Heart right ventricle (tissue), 16 donors: Measurements from ENCODE around the gene DKK3. TPM values are rescaled to one million over a fixed set of nuclear protein-coding genes. Genes with fewer than 3 reads are reported as not detected.

Experiments
- ATAC-seq, 8 donors: fragments of 200-7000 bp; cut with Tn5 transposase; one replicate each; pipeline ENCODE4 v1.9.1; 2020; ENCODE audit warnings: mild to moderate bottlenecking in 8 of 8, moderate library complexity in 8 of 8, moderate number of reproducible peaks in 1 of 8
- DNase-seq, 2 donors: peaks; one replicate each; pipeline ENCODE4 v3.0.0-alpha.2; 2020
- H3K27ac ChIP-seq, 10 donors: fragments of 200-600 bp; sonication (generic) in 2 of 10; one replicate each; pipeline versions ENCODE4 v1.5.0 to v1.8.0; 2020 to 2022; ENCODE audit warnings: mild to moderate bottlenecking in 3 of 10
- H3K27me3 ChIP-seq, 7 donors: fragments of 200-600 bp; one replicate each; pipeline ENCODE4 v1.8.0; 2021 to 2022; ENCODE audit warnings: mild to moderate bottlenecking in 2 of 7
- H3K36me3 ChIP-seq, 9 donors: fragments of 200-600 bp; sonication (generic) in 1 of 9; one replicate each; pipeline versions ENCODE4 v1.5.0 to v1.8.0; 2020 to 2022; ENCODE audit warnings: mild to moderate bottlenecking in 2 of 9
- H3K4me1 ChIP-seq, 9 donors: fragments of 200-600 bp; sonication (generic) in 1 of 9; one replicate each; pipeline versions ENCODE4 v1.5.0 to v1.8.0; 2020 to 2022; ENCODE audit warnings: mild to moderate bottlenecking in 4 of 9
- H3K4me3 ChIP-seq, 10 donors: fragments of 200-600 bp; sonication (generic) in 2 of 10; one replicate each; pipeline versions ENCODE4 v1.5.0 to v1.8.0; 2020 to 2022; ENCODE audit warnings: mild to moderate bottlenecking in 7 of 10, moderate library complexity in 2 of 10
- H3K9me3 ChIP-seq, 11 donors: fragments of 200-600 bp in 10 of 11; sonication (generic) in 2 of 11; one replicate each; pipeline versions ENCODE4 v1.5.0 to v1.8.0; 2013 to 2022; ENCODE audit warnings: mild to moderate bottlenecking in 2 of 11, control low read depth in 1 of 11, moderate library complexity in 1 of 11
- WGBS, 2 donors: extraction: QIAGEN DNeasy Blood & Tissue Kit; methylation state at CpG; one replicate each; pipeline ENCODE4 v1.1.7; 2013; ENCODE audit warnings: inconsistent platforms in 1 of 2; 5-methylcytosine and 5-hydroxymethylcytosine counted together
- intact Hi-C, 10 donors: fragments of 100-400 bp; cut with DNase I; formaldehyde crosslinking; loops; one replicate each; pipeline versions ENCODE4 v1.11.1 to v1.14.2; 2022
- polyA plus RNA-seq, 2 donors: library from polyadenylated mRNA; stranded (reverse); fragments of 200-250 nt; gene quantifications; one replicate each; pipeline ENCODE4 v1.2.3, GENCODE V29; 2013
- total RNA-seq, 10 donors: library from RNA; stranded (reverse); fragmentation: NEBNext Ultra II Directional in 3 of 10; extraction: Animal tissue kit (Norgen Biotek cat#: 25700) in 3 of 10; gene quantifications; one replicate each; pipeline versions ENCODE4 v1.2.1 to v1.2.4, GENCODE V29; 2021 to 2023
- TF ChIP-seq, protein P1 (sequence below), 9 donors: fragments of 200-600 bp; sonication (generic) in 2 of 9; IDR thresholded peaks; one replicate each; pipeline versions ENCODE4 v1.5.0 to v1.8.0; 2021 to 2022; ENCODE audit warnings: antibody characterized with exemption in 9 of 9, mild to moderate bottlenecking in 5 of 9, moderate library complexity in 1 of 9
- donor health status: Arrhythmogenic right ventricular cardiomyopathy.
- donor health status: ischemic (EF 13 %, LVEDD 7.1; RV severe dilation, severe dysfunction).
- donor health status: healthy with polysubstance abuse.
- donor health status: DM: no; HTN: yes; CAD: no.
- donor health status: DM: no; HTN: no; CAD: no.
- donor health status: ischemic (EF 25% LVEDD 6.9; RV normal size, moderate dysfunction).
- donor health status: ischemic (EF 25% LVEDD 5.7; RV mildly dilated, moderate dysfunction).
- donor health status: healthy.
- donor health status: DM: yes; HTN: yes; CAD: no.
- donor health status: Ischemic cardiomyopathy.
- donor health status: ischemic (EF 35%, LVEDD 5.7; RV mildly dilated, moderate dysfunction).
- donor health status: nonischemic (EF 11% LVEDD 7.7; RV severe dilation, severe dysfunction).
- donor health status: DM: yes; HTN: yes; CAD: no.
- donor health status: PGD.
- donor health status: ischemic (EF 29% LVEDD 5.4; RV normal size, mild dysfunction).
- donor health status: nonischemic (EF 23%, LVEDD 6.1; RV moderate dilation, normal function).

DKK3 gene
- total and polyA plus RNA-seq, 12 donors: 113 to 1,034 (median 601) TPM

DNA sequence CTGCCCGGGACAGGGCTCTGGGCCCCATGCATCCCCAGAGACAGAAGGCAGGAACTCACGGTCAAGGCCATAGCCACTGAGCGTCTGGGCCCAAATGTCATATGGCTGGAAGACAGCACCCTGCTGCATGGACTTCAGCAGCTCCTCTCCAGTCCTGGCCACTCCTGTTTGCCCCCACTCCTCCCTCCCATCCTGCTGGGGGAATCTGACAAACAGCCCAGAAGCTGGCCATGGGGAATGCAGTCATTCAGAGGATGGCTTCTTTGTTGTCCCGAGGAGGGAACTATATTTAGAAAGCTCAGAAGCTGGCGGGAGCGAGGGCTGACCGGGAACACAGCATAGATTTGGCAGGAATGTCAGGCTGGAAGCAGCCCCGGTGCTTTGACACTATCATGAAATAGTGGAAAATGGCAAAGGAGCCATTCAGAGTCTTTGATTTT, 35.0 kb downstream of the DKK3 start:
- DNase-seq (peak; percentile 73 to 89), ATAC-seq (peak; percentile 76 to 88 (median 80))
- no peaks in the 10 kb centered on the region for H3K27me3 ChIP-seq
- peaks cover 58 to 100% (median 96%) of the 10 kb centered on the region in 9 donors for H3K4me1 ChIP-seq
- WGBS, 2 donors: 12 to 13% methylated on average over 8 of the region's 8 CpGs
- no peaks in the 10 kb centered on the region for H3K9me3 ChIP-seq
- peak overlapping the region; percentile 69 to 92 (median 86) for H3K27ac ChIP-seq
- intact Hi-C loops: loop anchor here in 3 of 10 donors (5.0 to 10.0 kb wide), 3 partner anchors 44 to 69 kb away; no protein-coding TSS in a partner anchor
- no peak overlapping the region for H3K4me3 ChIP-seq
- TF ChIP-seq, protein P1, sequence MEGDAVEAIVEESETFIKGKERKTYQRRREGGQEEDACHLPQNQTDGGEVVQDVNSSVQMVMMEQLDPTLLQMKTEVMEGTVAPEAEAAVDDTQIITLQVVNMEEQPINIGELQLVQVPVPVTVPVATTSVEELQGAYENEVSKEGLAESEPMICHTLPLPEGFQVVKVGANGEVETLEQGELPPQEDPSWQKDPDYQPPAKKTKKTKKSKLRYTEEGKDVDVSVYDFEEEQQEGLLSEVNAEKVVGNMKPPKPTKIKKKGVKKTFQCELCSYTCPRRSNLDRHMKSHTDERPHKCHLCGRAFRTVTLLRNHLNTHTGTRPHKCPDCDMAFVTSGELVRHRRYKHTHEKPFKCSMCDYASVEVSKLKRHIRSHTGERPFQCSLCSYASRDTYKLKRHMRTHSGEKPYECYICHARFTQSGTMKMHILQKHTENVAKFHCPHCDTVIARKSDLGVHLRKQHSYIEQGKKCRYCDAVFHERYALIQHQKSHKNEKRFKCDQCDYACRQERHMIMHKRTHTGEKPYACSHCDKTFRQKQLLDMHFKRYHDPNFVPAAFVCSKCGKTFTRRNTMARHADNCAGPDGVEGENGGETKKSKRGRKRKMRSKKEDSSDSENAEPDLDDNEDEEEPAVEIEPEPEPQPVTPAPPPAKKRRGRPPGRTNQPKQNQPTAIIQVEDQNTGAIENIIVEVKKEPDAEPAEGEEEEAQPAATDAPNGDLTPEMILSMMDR (IDR thresholded peaks at IDR 0.05): no peak
- no peaks in the 10 kb centered on the region for H3K36me3 ChIP-seq

DNA sequence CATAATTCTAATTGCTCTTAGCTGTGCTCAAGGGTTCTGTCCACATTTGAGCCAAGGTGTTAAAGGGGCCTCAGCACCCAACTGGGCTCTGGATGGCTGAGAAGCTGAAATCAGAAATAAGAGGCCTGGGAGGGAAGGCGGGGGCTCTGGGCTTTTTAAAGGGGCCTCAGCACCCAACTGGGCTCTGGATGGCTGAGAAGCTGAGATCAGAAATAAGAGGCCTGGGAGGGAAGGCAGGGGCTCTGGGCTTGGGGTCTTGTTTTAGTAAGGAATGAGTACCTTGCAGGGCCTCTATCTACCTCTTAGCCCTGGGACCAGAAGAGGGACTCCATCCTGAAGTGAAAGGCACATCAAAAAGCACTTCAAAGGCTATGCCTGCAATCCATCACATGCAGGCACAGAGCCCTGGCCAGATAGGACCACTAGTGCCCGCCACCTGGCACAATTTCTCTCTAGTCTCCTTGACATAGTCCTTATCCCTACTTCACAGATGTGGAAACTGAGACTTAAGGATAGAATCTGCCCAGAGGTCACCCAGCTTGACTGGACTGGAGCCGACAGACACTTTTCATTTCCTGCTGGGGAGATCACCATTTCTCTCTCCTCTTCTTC, 35.6 kb downstream of the DKK3 start:
- TF ChIP-seq, protein P1 (IDR thresholded peaks at IDR 0.05): no peak
- H3K4me1 ChIP-seq: peaks cover 54 to 100% (median 95%) of the 10 kb centered on the region in 9 donors

DNA sequence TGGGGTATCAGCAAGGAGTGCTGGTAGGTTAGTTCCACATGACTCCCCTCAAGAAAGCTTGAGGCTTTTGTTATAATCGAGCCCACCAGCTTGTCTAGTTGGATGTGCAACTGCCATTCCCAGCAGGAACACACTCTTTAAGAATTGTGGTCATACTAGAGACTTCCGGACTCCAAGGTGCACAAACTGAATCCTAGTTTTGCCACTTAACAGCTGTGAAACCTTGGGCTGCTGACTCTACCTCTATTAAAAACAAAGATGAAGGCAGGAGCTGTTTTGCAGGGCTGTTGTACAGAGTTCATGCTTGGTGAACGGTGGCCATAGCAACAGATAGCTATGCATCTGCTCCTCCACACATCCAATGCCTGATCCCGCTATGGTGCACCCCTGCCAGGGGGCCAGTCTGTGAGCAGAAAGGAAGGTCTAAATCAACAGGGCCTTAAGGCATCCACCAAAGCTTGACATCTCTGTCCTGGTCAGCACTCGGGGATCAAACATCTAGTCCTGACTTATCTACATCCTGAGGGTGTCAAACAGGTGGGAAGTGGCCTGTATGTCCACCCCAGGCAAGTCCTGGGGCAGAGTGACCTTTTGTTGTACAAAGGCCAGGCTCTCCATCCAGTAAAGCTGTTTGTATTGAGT, 36.4 kb downstream of the DKK3 start:
- H3K4me3 ChIP-seq: no peak overlapping the region
- ATAC-seq: no peak
- H3K4me1 ChIP-seq: peaks cover 46 to 96% (median 89%) of the 10 kb centered on the region in 9 donors
- intact Hi-C loops: loop anchor here in 3 of 10 donors (5.0 to 10.0 kb wide), 3 partner anchors 45 to 70 kb away; no protein-coding TSS in a partner anchor
- H3K36me3 ChIP-seq: peaks cover 0 to 11% (median 0%) of the 10 kb centered on the region in 9 donors
- peak in 1 of 2 donors; percentile 11 for DNase-seq
- H3K9me3 ChIP-seq: no peaks in the 10 kb centered on the region
- TF ChIP-seq, protein P1 (IDR thresholded peaks at IDR 0.05): no peak
- 66 to 76% methylated on average over 5 of the region's 5 CpGs for WGBS, 2 donors
- no peaks in the 10 kb centered on the region for H3K27me3 ChIP-seq
- peak overlapping the region; percentile 69 to 92 (median 86) for H3K27ac ChIP-seq

More for the DNA sequence above, 35.6 kb downstream of the DKK3 start:
- intact Hi-C loops: loop anchor here in 3 of 10 donors (5.0 to 10.0 kb wide), 3 partner anchors 44 to 69 kb away; no protein-coding TSS in a partner anchor
- no peaks in the 10 kb centered on the region for H3K9me3 ChIP-seq
- DNase-seq: peak in 1 of 2 donors; percentile 15
- H3K27ac ChIP-seq: peak overlapping the region; percentile 69 to 92 (median 86)
- no peaks in the 10 kb centered on the region for H3K27me3 ChIP-seq
- peaks cover 0 to 4% (median 0%) of the 10 kb centered on the region in 9 donors for H3K36me3 ChIP-seq
- WGBS, 2 donors: 57 to 60% methylated on average over 3 of the region's 3 CpGs
- peak in 6 of 8 donors; percentile 0 to 38 (median 16) for ATAC-seq
- H3K4me3 ChIP-seq: no peak overlapping the region

DNA sequence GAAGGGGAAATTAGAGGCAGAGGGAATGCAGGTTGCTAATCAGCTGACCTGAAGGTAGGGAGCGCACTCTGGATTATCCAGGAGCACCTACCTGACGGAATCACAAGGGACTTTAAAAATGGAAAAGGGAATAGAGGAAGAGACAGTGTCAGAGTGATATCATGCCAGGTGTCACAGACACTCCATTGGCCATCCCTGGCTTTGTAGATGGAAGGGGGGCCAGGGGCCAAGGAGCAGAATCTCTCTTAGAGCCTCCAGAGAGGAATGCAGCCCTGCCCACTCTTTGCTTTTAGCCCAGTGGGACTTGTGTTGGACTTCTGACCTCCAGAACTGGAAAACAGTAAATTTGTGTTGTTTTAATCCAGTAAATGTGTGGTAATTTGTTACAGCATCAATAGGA, 37.9 kb downstream of the DKK3 start:
- H3K4me3 ChIP-seq: no peak overlapping the region
- peaks cover 31 to 88% (median 75%) of the 10 kb centered on the region in 9 donors for H3K4me1 ChIP-seq
- 71 to 97% methylated on average over 2 of the region's 2 CpGs for WGBS, 2 donors
- ATAC-seq (no peak), DNase-seq (no peak)
- TF ChIP-seq, protein P1 (IDR thresholded peaks at IDR 0.05): no peak
- H3K9me3 ChIP-seq: no peaks in the 10 kb centered on the region
- peaks cover 0 to 22% (median 0%) of the 10 kb centered on the region in 9 donors for H3K36me3 ChIP-seq
- peak overlapping the region in 6 of 10 donors; percentile 4 to 85 (median 74) for H3K27ac ChIP-seq
- intact Hi-C loops: loop anchor here in 3 of 10 donors (5.0 to 10.0 kb wide), 3 partner anchors 47 to 72 kb away; no protein-coding TSS in a partner anchor
- H3K27me3 ChIP-seq: no peaks in the 10 kb centered on the region
